NCI-H345 treated with DMSO at 0.1 percent for 48 hours (cell line): ENCODE data around the gene GPR152.

Experiments used
- DNase-seq: peaks from one replicate; lab custom pipeline; 2025; ENCODE audit not compliant: unreplicated experiment; lab: John Stamatoyannopoulos, UW

The GPR152 gene

GRCh38 chr11:67441731-67442351 lies 10.7 kb downstream of the GPR152 start:
- DNase-seq: no peak

GRCh38 chr11:67441098-67441563 lies 11.4 kb downstream of the GPR152 start:
- DNase-seq: no peak

GRCh38 chr11:67440229-67441097 lies 12.1 kb downstream of the GPR152 start:
- no peak for DNase-seq

- no peak for DNase-seq
Observed at GRCh38 chr11:67439321-67440228, 13.0 kb downstream of the GPR152 start.

- DNase-seq: no peak
Observed at GRCh38 chr11:67438158-67438902, 14.2 kb downstream of the GPR152 start.

- no peak for DNase-seq
Observed at GRCh38 chr11:67437809-67438157, 14.7 kb downstream of the GPR152 start.

GRCh38 chr11:67437082-67437808 lies 15.3 kb downstream of the GPR152 start, which contains the start of gene PTPRCAP:
TSS of gene PTPRCAP (minus strand) at chr11:67437682. CDS start at chr11:67437619, 63 bp downstream.
- DNase-seq: no peak

- no peak for DNase-seq
Observed at GRCh38 chr11:67436459-67437081, 16.0 kb downstream of the GPR152 start.

- DNase-seq: no peak
Observed at GRCh38 chr11:67435727-67436458, 16.6 kb downstream of the GPR152 start.

GRCh38 chr11:67435031-67435726 lies 17.4 kb downstream of the GPR152 start:
- no peak for DNase-seq

- DNase-seq: no peak
Observed at GRCh38 chr11:67434395-67434881, 18.1 kb downstream of the GPR152 start.

- DNase-seq: no peak
Observed at GRCh38 chr11:67433536-67434394, 18.8 kb downstream of the GPR152 start.

- DNase-seq: no peak
Observed at GRCh38 chr11:67432655-67433349, 19.7 kb downstream of the GPR152 start.

- DNase-seq: no peak
Observed at GRCh38 chr11:67431346-67432249, 20.9 kb downstream of the GPR152 start.

- no peak for DNase-seq
Observed at GRCh38 chr11:67429722-67430121, 22.8 kb downstream of the GPR152 start.
